ENCODE results near the gene DMC1. TPM values are rescaled to one million over a fixed set of nuclear protein-coding genes. Genes with fewer than 3 reads are reported as not detected.

Gene DMC1
- total and polyA plus RNA-seq, 7 donors, result 0.09 to 0.91 (median 0.34) TPM

DNA sequence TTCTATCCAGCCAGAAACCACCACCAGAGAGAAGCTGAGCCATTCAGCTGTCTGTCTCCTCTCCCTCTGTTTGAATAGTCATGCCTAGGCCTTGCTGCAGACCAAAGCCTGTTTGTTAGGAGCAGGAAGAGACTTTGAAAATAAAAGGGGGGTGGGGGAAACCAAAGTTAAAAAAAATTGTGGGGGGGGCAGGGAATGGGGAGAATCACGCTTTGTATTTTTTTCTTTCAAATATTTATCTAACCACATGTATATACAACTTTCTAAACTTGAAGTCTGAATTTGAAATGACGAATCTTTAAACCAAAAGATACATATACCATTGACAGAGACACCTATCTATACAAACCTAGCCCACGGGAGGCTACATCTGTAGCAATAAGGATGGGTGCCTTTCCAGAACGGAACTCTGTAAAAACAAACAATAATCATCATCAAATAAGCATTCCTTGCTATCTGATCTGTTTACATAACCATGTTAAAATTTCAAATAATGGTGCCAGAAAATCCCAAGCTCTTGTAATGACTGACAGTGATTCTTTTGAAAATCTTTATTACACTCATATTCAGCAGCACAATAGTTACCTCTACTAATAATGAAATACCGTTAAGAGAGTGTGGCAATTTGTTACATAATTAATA, 78.2 kb downstream of the DMC1 start:
- ATAC-seq (no peak), DNase-seq (no peak)
- TF ChIP-seq, protein P1, sequence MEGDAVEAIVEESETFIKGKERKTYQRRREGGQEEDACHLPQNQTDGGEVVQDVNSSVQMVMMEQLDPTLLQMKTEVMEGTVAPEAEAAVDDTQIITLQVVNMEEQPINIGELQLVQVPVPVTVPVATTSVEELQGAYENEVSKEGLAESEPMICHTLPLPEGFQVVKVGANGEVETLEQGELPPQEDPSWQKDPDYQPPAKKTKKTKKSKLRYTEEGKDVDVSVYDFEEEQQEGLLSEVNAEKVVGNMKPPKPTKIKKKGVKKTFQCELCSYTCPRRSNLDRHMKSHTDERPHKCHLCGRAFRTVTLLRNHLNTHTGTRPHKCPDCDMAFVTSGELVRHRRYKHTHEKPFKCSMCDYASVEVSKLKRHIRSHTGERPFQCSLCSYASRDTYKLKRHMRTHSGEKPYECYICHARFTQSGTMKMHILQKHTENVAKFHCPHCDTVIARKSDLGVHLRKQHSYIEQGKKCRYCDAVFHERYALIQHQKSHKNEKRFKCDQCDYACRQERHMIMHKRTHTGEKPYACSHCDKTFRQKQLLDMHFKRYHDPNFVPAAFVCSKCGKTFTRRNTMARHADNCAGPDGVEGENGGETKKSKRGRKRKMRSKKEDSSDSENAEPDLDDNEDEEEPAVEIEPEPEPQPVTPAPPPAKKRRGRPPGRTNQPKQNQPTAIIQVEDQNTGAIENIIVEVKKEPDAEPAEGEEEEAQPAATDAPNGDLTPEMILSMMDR (IDR thresholded peaks at IDR 0.05), result no peak
- WGBS, 3 donors, result 73 to 77% (median 75%) methylated on average over 5 of the region's 5 CpGs
- no peaks in the 10 kb centered on the region for H3K9me3 ChIP-seq
- intact Hi-C loops (cut with DNase I), result no loop called here
- H3K36me3 ChIP-seq (ENCODE audit: insufficient read depth in 1 of 2, low read depth in 1 of 2), result peaks cover 33 to 100% of the 10 kb centered on the region in 2 donors
- H3K27ac ChIP-seq, result peak overlapping the region; percentile 20
- no peak overlapping the region for H3K4me3 ChIP-seq
- peaks cover 14% of the 10 kb centered on the region for H3K4me1 ChIP-seq
- H3K27me3 ChIP-seq (ENCODE audit: insufficient read depth in 3 of 3, low read length in 2 of 3), result no peaks in the 10 kb centered on the region

DNA sequence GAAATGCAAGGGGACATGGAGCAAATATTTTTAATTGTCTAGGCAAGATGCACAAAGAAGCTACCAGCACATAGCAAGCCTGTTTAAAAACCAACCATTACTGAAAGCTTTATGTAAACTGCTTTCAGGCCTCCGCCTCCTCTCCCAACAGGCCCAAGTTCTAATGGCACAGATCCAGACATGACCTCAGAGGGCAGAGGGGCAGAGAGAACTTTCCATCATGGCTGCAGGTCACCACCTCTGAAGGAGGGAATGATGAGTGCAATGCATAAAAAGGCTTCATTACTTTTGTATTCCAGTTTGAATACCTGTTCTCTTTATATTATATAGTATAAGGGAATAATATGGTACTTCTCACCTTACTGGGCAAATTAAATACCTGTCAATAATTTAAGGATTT, 79.1 kb downstream of the DMC1 start:
- Histone ChIP-seq H3K4me1 (peaks cover 15% of the 10 kb centered on the region), H3K4me3 (no peak overlapping the region), H3K27me3 (ENCODE audit: insufficient read depth in 3 of 3, low read length in 2 of 3) (no peaks in the 10 kb centered on the region), H3K36me3 (ENCODE audit: insufficient read depth in 1 of 2, low read depth in 1 of 2) (peaks cover 40 to 100% of the 10 kb centered on the region in 2 donors), H3K9me3 (no peaks in the 10 kb centered on the region), H3K27ac (peak overlapping the region; percentile 48)
- ATAC-seq, result peak; percentile 38 to 54 (median 46)
- DNase-seq, result peak in 1 of 2 donors; percentile 37
- 55 to 58% (median 57%) methylated on average over 1 of the region's 1 CpG for WGBS, 3 donors
- intact Hi-C loops (cut with DNase I), result no loop called here
- TF ChIP-seq, protein P1 (IDR thresholded peaks at IDR 0.05), result no peak

DNA sequence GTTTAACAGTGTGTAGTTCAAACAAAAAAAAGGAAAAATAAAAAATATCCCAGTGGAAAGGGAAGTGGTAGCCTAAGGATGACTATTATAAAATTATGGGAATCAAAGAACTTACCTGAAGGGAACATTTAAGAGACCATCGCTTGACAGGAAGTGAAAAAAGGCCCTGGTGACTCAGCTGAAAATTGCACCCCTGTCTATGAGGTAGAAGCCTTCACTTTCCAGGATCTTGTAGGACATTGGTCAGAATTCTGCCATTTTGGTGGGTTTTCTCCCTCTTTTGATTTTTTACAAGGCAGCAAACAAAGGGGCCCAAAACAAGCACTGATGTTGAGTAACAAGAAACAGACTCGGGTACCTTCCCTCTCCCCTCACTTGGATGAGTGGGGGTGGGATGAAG, 79.5 kb downstream of the DMC1 start:
- peak overlapping the region; percentile 48 for H3K27ac ChIP-seq
- TF ChIP-seq, protein P1 (IDR thresholded peaks at IDR 0.05), result no peak
- ATAC-seq (no peak), DNase-seq (no peak)
- peaks cover 39 to 100% of the 10 kb centered on the region in 2 donors for H3K36me3 ChIP-seq (ENCODE audit: insufficient read depth in 1 of 2, low read depth in 1 of 2)
- H3K4me1 ChIP-seq, result peaks cover 18% of the 10 kb centered on the region
- H3K27me3 ChIP-seq (ENCODE audit: insufficient read depth in 3 of 3, low read length in 2 of 3), result no peaks in the 10 kb centered on the region
- 65 to 78% (median 70%) methylated on average over 2 of the region's 2 CpGs for WGBS, 3 donors
- H3K9me3 ChIP-seq, result no peaks in the 10 kb centered on the region
- intact Hi-C loops (cut with DNase I), result no loop called here
- no peak overlapping the region for H3K4me3 ChIP-seq

DNA sequence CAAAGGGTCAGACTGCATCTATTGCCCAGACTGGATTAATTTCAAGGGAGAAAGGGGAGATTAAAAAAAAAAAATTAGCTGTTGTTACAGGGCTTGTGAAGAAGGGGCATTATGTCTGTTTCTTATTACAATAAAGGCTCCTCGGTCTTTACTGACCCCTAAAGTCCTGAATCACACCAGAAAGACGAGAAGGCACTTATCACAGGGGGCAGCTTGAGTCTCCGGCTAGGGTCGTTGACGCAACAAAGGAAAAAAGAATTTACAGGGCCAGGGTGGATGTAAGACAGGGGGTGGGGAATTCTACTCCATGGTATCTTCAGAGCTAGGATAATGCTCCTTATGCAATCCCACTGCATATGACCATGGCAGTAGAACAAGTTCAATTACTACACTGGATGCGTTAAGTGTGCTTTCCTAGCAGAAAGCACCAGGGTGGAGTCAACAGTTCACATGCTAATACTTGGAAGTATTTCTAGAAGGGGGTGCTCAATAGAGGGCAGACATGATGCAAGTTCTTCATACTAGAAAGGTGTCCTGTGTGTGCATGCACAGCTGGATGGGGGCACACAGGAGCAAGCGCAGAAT, 80.3 kb downstream of the DMC1 start:
- Histone ChIP-seq H3K27ac (peak overlapping the region; percentile 48), H3K27me3 (ENCODE audit: insufficient read depth in 3 of 3, low read length in 2 of 3) (no peaks in the 10 kb centered on the region), H3K9me3 (no peaks in the 10 kb centered on the region), H3K4me3 (no peak overlapping the region), H3K4me1 (peaks cover 18% of the 10 kb centered on the region), H3K36me3 (ENCODE audit: insufficient read depth in 1 of 2, low read depth in 1 of 2) (peaks cover 43 to 100% of the 10 kb centered on the region in 2 donors)
- intact Hi-C loops (cut with DNase I), result no loop called here
- DNase-seq, result no peak
- 77 to 81% (median 81%) methylated on average over 7 of the region's 7 CpGs for WGBS, 3 donors
- ATAC-seq, result peak in 1 of 4 donors; percentile 25
- TF ChIP-seq, protein P1 (IDR thresholded peaks at IDR 0.05), result no peak
